ENCODE measurements around the gene PKP4.

DNA sequence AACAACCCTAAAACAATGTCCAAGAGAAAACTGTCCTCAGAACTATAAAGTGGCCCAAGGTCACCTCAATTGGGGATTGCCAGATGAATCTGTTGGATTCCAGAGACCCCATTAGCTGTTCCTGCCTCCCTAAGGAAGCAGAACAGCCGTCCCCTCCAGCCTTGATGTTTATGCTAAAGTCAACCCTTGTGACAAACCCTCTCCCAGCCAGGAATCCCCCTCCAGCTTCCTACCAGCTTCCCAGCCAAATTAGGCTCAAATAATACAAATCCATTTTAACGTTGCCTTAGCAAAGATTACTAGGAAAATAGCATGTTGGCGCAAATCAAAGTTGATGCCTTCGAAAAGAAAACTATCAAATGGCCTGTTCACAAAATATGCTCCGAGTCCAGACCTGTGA lies 232.6 kb downstream of the PKP4 start:
- TF ChIP-seq, protein P1, sequence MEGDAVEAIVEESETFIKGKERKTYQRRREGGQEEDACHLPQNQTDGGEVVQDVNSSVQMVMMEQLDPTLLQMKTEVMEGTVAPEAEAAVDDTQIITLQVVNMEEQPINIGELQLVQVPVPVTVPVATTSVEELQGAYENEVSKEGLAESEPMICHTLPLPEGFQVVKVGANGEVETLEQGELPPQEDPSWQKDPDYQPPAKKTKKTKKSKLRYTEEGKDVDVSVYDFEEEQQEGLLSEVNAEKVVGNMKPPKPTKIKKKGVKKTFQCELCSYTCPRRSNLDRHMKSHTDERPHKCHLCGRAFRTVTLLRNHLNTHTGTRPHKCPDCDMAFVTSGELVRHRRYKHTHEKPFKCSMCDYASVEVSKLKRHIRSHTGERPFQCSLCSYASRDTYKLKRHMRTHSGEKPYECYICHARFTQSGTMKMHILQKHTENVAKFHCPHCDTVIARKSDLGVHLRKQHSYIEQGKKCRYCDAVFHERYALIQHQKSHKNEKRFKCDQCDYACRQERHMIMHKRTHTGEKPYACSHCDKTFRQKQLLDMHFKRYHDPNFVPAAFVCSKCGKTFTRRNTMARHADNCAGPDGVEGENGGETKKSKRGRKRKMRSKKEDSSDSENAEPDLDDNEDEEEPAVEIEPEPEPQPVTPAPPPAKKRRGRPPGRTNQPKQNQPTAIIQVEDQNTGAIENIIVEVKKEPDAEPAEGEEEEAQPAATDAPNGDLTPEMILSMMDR (IDR thresholded peaks at IDR 0.05) = no peak
- no peak for TF ChIP-seq EZH2 (IDR thresholded peaks at IDR 0.05; ENCODE audit: borderline replicate concordance, insufficient read depth, low read depth, low read length, poor library complexity, severe bottlenecking)
